ENCODE data around the gene CYBA.

CYBA gene

DNA sequence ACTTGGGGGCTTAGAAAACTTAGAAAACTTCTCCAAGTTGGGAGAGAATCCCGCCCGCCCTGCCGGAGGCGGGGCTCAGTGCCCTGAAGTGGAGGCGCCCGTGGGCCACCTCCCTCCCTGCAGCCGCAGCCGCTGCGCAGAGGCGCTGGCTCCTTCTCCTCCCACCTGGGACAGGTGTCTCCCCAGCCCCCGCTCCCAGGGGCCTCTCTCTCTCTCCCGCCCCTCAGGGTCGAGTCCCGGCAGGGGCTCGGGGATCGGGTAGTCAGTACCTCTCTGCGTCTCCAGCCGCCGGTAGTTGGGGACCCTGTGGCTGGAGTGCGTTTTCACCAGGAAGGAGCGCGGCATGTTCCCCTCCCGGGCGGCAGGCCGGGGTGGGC, 35.2 kb upstream of the CYBA start:
- H3K27ac ChIP-seq (replicated peaks) = peak overlapping the region; percentile 49
- peak overlapping the region; percentile 64 for H3K4me3 ChIP-seq (replicated peaks; ENCODE audit: insufficient read depth, low read length)
- no peak for DNase-seq (ENCODE audit: low read depth in 1 of 2, low spot score in 1 of 2)
- TF ChIP-seq REST (IDR thresholded peaks at IDR 0.05; ENCODE audit: insufficient replicate concordance, low read depth) = no peak
- H3K27me3 ChIP-seq (ENCODE audit: insufficient read depth, poor library complexity, severe bottlenecking) = no peaks in the 10 kb centered on the region

DNA sequence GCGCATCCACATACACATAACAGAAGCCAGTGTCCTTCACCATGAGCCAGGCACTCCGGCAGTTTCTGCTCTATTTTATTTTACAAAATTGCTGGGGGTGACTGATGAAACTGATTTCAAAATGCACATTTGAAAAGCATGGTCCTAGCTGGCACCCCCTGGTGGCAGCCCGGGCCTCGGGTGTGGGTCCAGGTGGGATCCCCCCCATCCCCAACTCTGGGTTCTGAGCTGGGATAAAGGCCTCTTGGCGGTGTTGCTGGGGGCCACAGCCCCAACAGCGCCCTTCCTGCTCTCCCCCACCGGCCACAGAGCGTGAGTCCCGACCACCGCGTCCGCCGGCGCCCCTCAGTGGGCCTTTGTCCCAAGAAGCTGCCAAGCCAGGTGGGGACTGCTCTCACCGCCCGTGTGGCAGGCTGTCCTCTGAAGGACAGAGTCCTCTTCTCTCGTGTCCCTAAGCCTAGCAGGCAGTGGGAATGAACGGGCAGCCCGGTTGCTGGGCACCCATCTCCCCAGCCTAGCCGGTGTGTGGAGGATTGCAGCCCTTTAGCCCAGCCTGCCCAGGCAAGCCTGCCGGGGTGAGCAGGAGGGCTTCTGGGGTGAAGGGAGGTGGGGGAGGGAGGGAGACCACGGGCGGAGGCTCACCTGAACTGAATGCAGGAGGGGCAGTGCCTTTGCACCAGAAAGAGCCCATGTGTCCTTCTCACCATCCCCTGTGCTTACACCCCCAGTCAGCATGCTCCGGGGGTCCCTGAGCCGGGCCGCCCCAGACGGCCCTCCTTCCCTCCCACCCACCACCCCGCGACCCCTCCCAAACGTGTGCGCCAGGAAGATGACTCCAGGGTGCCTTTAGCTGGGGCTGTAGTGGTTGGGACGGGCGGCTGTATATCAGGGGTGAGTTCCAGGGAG, 34.6 kb upstream of the CYBA start:
- Histone ChIP-seq H3K4me3 (replicated peaks; ENCODE audit: insufficient read depth, low read length) (peak overlapping the region; percentile 64), H3K27ac (replicated peaks) (peak overlapping the region; percentile 49), H3K27me3 (ENCODE audit: insufficient read depth, poor library complexity, severe bottlenecking) (no peaks in the 10 kb centered on the region)
- TF ChIP-seq SPI1 (IDR thresholded peaks at IDR 0.05; ENCODE audit: borderline replicate concordance, low read depth) = no peak
- TF ChIP-seq, protein P1, sequence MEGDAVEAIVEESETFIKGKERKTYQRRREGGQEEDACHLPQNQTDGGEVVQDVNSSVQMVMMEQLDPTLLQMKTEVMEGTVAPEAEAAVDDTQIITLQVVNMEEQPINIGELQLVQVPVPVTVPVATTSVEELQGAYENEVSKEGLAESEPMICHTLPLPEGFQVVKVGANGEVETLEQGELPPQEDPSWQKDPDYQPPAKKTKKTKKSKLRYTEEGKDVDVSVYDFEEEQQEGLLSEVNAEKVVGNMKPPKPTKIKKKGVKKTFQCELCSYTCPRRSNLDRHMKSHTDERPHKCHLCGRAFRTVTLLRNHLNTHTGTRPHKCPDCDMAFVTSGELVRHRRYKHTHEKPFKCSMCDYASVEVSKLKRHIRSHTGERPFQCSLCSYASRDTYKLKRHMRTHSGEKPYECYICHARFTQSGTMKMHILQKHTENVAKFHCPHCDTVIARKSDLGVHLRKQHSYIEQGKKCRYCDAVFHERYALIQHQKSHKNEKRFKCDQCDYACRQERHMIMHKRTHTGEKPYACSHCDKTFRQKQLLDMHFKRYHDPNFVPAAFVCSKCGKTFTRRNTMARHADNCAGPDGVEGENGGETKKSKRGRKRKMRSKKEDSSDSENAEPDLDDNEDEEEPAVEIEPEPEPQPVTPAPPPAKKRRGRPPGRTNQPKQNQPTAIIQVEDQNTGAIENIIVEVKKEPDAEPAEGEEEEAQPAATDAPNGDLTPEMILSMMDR (IDR thresholded peaks at IDR 0.05; ENCODE audit: insufficient read depth, low read length) = peak; percentile 29
- TF ChIP-seq POLR2AphosphoS5 (IDR thresholded peaks at IDR 0.05; ENCODE audit: low read depth) = no peak
- no peak for DNase-seq (ENCODE audit: low read depth in 1 of 2, low spot score in 1 of 2)

GRCh38 chr16:88684569-88685155, 33.8 kb upstream of the CYBA start:
- DNase-seq (ENCODE audit: low read depth in 1 of 2, low spot score in 1 of 2) = no peak
- Histone ChIP-seq H3K27me3 (ENCODE audit: insufficient read depth, poor library complexity, severe bottlenecking) (no peaks in the 10 kb centered on the region), H3K4me3 (replicated peaks; ENCODE audit: insufficient read depth, low read length) (no peak overlapping the region), H3K27ac (replicated peaks) (no peak overlapping the region)
- no peak for TF ChIP-seq POLR2AphosphoS5 (IDR thresholded peaks at IDR 0.05; ENCODE audit: low read depth)

DNA sequence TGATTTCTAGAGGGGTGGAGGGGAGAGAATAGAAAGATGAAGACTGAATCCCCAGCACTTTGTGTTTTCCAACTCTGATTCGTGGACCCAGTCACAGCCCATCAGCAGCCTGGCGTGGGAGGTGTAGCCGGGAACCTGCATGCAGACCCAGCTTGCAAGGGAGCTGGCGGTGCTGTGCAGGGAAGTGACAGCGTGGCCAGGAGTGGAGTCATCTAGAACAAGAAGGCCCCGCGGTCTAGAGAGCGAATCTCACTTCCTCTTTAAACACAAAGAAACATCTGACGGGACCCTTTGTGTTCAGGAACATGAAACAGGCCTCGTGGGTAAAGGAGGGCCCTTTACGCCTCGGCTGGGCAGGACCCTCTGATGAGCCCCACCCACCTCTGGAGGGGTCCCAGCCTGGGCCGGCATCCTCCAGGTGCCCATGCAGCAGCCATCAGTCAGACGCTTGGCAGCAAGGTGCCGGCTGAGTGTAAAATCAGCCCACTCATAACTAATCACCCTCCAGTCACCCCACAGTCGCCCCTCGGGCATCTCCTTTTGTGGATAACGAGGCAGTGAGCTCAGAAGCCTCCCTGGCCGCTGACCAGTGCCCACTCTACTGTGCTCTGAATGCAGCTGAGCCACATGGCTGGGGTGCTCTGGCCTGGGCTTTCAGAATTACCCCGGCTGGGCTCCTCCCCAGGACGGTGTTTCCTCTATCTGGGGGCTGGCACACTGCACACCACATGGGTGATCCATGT, 31.0 kb upstream of the CYBA start:
- no peak for TF ChIP-seq GABPA (IDR thresholded peaks at IDR 0.05; ENCODE audit: low read depth)
- TF ChIP-seq, protein P1 (IDR thresholded peaks at IDR 0.05; ENCODE audit: insufficient read depth, low read length) = no peak
- peak; percentile 91 for TF ChIP-seq SPI1 (IDR thresholded peaks at IDR 0.05; ENCODE audit: borderline replicate concordance, low read depth)
- H3K4me3 ChIP-seq (replicated peaks; ENCODE audit: insufficient read depth, low read length) = no peak overlapping the region
- peak overlapping the region; percentile 89 for H3K27ac ChIP-seq (replicated peaks)
- no peaks in the 10 kb centered on the region for H3K27me3 ChIP-seq (ENCODE audit: insufficient read depth, poor library complexity, severe bottlenecking)
- peak; percentile 79 to 86 for DNase-seq (ENCODE audit: low read depth in 1 of 2, low spot score in 1 of 2)

GRCh38 chr16:88681084-88681680, 30.3 kb upstream of the CYBA start:
- no peaks in the 10 kb centered on the region for H3K27me3 ChIP-seq (ENCODE audit: insufficient read depth, poor library complexity, severe bottlenecking)
- TF ChIP-seq SPI1 (IDR thresholded peaks at IDR 0.05; ENCODE audit: borderline replicate concordance, low read depth) = no peak
- peak in 1 of 2 experiments; percentile 65 for DNase-seq (ENCODE audit: low read depth in 1 of 2, low spot score in 1 of 2)
- H3K4me3 ChIP-seq (replicated peaks; ENCODE audit: insufficient read depth, low read length) = no peak overlapping the region
- H3K27ac ChIP-seq (replicated peaks) = peak overlapping the region; percentile 89

All from HL-60 (cell line).